MM.1S (cell line): ENCODE results near the gene LETM1.

Experiments used
- DNase-seq: peaks from one replicate; pipeline ENCODE4 v3.0.0-alpha.2; 2015
- H2AFZ ChIP-seq: fragments of 300-600 bp; sonication (generic); 2 replicates; pipeline ENCODE4 v1.6.0; 2016; ENCODE audit warnings: antibody characterized with exemption, low read length
- H3F3A ChIP-seq: fragments of 300-600 bp; sonication (generic); 2 replicates; pipeline ENCODE4 v1.6.1; 2016; ENCODE audit warnings: mild to moderate bottlenecking, antibody characterized with exemption, low read length, moderate library complexity, mixed read lengths; ENCODE audit not compliant: insufficient read depth
- H3K27ac ChIP-seq: fragments of 300-600 bp; sonication (generic); 2 replicates; pipeline ENCODE4 v1.5.1; 2016; ENCODE audit warnings: mild to moderate bottlenecking, low read length
- H3K27me3 ChIP-seq: fragments of 300-600 bp; sonication (generic); replicated peaks from 2 replicates; pipeline ENCODE4 v1.6.0; 2016; ENCODE audit warnings: low read length; ENCODE audit not compliant: insufficient read depth
- H3K36me3 ChIP-seq: fragments of 300-600 bp; sonication (generic); replicated peaks from 2 replicates; pipeline ENCODE4 v1.6.1; 2016; ENCODE audit warnings: mild to moderate bottlenecking, low read length, mixed read lengths; ENCODE audit not compliant: insufficient read depth
- H3K4me1 ChIP-seq: fragments of 300-600 bp; sonication (generic); 2 replicates; pipeline ENCODE4 v1.6.1; 2016; ENCODE audit warnings: low read length, mixed read lengths
- H3K4me2 ChIP-seq: fragments of 300-600 bp; sonication (generic); 2 replicates; pipeline ENCODE4 v1.6.0; 2016; ENCODE audit warnings: low read depth, low read length
- H3K4me3 ChIP-seq: fragments of 300-600 bp; sonication (generic); 2 replicates; pipeline ENCODE4 v1.5.1; 2016; ENCODE audit warnings: low read length, mixed read lengths
- H3K79me2 ChIP-seq: fragments of 300-600 bp; sonication (generic); 2 replicates; pipeline ENCODE4 v1.6.1; 2016; ENCODE audit warnings: mixed run types, low read length, mixed read lengths
- H3K9ac ChIP-seq: fragments of 300-600 bp; sonication (generic); 2 replicates; pipeline ENCODE4 v1.6.1; 2016; ENCODE audit warnings: low read length, mixed read lengths
- H3K9me2 ChIP-seq: fragments of 300-600 bp; sonication (generic); replicated peaks from 2 replicates; pipeline ENCODE4 v1.6.1; 2016; ENCODE audit warnings: mild to moderate bottlenecking, low read length, mixed read lengths; ENCODE audit not compliant: insufficient read depth
- H3K9me3 ChIP-seq: fragments of 300-600 bp; sonication (generic); replicated peaks from 2 replicates; pipeline ENCODE4 v1.6.1; 2016; ENCODE audit warnings: mild to moderate bottlenecking, low read length, mixed read lengths; ENCODE audit not compliant: insufficient read depth
- H4K20me1 ChIP-seq: fragments of 300-600 bp; sonication (generic); 2 replicates; pipeline ENCODE4 v1.6.1; 2016; ENCODE audit warnings: mild to moderate bottlenecking, low read length, moderate library complexity, mixed read lengths; ENCODE audit not compliant: insufficient read depth
- EZH2 ChIP-seq: fragments of 300-600 bp; sonication (generic); optimal IDR thresholded peaks from 2 replicates; pipeline ENCODE3; 2017; ENCODE audit warnings: low read depth, mild to moderate bottlenecking, antibody characterized with exemption, low read length, mixed read lengths
- EZH2phosphoT487 ChIP-seq: fragments of 300-600 bp; sonication (generic); IDR thresholded peaks from 2 replicates; pipeline ENCODE4 v1.6.1; 2018; ENCODE audit warnings: antibody characterized with exemption, low read length
- TF ChIP-seq, protein P1 (sequence below): fragments of 300-600 bp; sonication (generic); IDR thresholded peaks from 2 replicates; pipeline ENCODE4 v1.5.1; 2016; ENCODE audit warnings: antibody characterized with exemption, low read length, mixed read lengths

Gene LETM1

DNA sequence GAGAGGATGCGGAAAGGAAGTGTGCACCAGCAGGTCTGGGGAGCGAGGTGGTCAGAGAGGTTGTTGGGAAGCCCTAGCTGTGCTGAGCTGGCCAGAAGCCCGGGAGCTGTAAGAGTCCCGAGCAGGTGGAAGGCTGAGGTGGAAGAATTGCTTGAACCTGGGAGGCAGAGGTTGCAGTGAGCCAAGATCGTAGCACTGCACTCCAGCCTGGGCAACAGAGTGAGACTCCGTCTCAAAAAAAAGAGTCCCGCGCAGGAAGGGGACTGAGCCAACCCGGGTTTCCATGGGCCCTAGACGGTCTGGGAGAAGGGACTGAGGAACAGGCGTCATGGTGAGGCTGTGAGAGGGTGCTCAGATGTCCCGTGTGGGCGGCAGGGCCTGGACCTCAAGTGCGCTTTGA, 75.5 kb downstream of the LETM1 start:
- H3F3A ChIP-seq: no peaks in the 10 kb centered on the region
- TF ChIP-seq, protein P1, sequence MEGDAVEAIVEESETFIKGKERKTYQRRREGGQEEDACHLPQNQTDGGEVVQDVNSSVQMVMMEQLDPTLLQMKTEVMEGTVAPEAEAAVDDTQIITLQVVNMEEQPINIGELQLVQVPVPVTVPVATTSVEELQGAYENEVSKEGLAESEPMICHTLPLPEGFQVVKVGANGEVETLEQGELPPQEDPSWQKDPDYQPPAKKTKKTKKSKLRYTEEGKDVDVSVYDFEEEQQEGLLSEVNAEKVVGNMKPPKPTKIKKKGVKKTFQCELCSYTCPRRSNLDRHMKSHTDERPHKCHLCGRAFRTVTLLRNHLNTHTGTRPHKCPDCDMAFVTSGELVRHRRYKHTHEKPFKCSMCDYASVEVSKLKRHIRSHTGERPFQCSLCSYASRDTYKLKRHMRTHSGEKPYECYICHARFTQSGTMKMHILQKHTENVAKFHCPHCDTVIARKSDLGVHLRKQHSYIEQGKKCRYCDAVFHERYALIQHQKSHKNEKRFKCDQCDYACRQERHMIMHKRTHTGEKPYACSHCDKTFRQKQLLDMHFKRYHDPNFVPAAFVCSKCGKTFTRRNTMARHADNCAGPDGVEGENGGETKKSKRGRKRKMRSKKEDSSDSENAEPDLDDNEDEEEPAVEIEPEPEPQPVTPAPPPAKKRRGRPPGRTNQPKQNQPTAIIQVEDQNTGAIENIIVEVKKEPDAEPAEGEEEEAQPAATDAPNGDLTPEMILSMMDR: no peak
- TF ChIP-seq EZH2phosphoT487: no peak
- no peak for TF ChIP-seq EZH2
- peaks cover 92% of the 10 kb centered on the region for H3K27me3 ChIP-seq
- no peak overlapping the region for H3K27ac ChIP-seq
- H3K4me3 ChIP-seq: no peak overlapping the region
- no peak overlapping the region for H2AFZ ChIP-seq
- no peaks in the 10 kb centered on the region for H4K20me1 ChIP-seq
- H3K4me2 ChIP-seq: no peak overlapping the region
- no peaks in the 10 kb centered on the region for H3K9me2 ChIP-seq
- no peak overlapping the region for H3K9ac ChIP-seq
- no peak for DNase-seq
- no peaks in the 10 kb centered on the region for H3K4me1 ChIP-seq
- H3K79me2 ChIP-seq: no peaks in the 10 kb centered on the region
- no peaks in the 10 kb centered on the region for H3K9me3 ChIP-seq
- H3K36me3 ChIP-seq: no peaks in the 10 kb centered on the region

DNA sequence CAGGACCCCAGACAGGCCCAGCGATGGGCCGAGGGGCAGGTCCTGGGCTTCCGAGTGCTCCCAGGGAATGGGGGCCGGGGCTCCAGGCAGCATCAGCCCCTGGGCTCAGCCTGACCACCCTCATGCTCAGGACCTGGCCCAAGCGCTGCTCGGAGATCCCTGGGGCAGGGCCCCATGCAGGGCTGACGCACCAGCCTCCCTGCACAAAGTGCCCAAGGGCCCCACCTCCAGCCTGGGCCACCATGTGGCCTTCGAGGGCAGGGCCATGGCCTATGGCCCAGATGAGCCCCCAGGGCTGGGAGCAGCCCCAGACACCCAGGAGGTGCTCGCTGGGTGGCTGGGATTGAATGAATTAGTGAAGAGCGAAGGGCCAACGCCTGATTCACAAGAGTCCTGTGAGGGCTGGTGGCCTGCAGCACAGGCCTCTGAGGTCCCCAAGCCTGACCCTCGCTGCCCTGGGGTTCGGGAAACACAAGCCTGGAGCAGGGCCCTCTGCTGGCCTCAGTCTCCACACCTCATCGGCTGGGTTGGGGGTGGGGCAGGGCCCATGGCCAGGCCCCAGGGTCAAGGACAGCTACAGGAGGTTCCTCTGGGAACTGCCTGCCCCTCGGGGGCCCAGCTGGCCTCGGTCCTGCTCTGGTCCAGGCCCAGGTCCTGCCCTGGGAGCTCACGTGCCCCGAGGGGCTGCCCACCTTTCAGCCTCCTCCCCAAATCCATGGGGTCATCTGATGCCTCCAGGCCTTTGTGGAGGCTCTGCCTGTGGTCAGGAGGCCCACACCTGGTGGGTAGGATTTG, 76.2 kb downstream of the LETM1 start:
- no peaks in the 10 kb centered on the region for H3K36me3 ChIP-seq
- peaks cover 89% of the 10 kb centered on the region for H3K27me3 ChIP-seq
- H3F3A ChIP-seq: no peaks in the 10 kb centered on the region
- H3K9me3 ChIP-seq: no peaks in the 10 kb centered on the region
- no peak overlapping the region for H2AFZ ChIP-seq
- H3K27ac ChIP-seq: no peak overlapping the region
- H3K4me2 ChIP-seq: no peak overlapping the region
- H4K20me1 ChIP-seq: no peaks in the 10 kb centered on the region
- H3K4me3 ChIP-seq: no peak overlapping the region
- no peak overlapping the region for H3K9ac ChIP-seq
- no peaks in the 10 kb centered on the region for H3K79me2 ChIP-seq
- TF ChIP-seq, protein P1: no peak
- TF ChIP-seq EZH2 (no peak), EZH2phosphoT487 (no peak)
- no peak for DNase-seq
- no peaks in the 10 kb centered on the region for H3K9me2 ChIP-seq
- H3K4me1 ChIP-seq: no peaks in the 10 kb centered on the region

DNA sequence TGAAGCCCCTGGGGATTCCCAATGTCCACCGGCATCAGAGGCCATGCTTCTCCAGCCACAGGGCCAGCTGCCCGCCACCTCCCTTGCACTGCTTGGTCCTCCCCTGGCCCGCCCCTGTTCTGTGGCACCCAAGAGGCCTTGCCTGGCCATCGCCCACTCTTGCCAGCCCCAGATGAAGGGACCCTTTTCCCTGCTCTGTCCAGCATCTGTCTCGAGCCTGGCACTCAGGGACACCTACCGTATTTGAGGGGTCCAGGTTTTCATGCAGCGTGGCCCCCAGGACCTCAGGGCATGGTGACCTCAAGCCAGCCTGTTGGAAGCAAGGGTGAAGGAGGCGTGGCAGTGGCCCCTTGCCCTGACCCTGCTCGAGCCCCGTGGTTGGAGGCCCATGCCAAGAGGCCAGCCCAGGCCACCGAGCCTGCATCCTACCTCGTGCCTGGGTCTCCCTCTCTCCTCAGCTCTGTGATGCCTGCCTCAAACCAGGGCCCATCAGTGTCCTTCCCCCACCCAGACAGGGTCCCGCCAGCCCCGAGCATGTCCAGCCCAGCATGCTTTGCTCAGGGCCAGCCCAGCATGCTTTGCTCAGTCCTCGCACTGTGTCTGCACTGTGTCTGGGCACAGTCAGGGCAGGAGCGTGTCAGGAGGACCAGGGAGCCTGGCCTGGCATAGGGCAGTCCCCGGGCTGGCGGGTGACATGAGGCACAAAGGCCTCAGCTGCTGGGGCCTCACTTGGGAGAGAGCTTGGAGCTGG, 77.1 kb downstream of the LETM1 start:
- no peak for DNase-seq
- H2AFZ ChIP-seq: no peak overlapping the region
- no peak overlapping the region for H3K27ac ChIP-seq
- no peaks in the 10 kb centered on the region for H3K36me3 ChIP-seq
- no peak overlapping the region for H3K4me2 ChIP-seq
- H3F3A ChIP-seq: no peaks in the 10 kb centered on the region
- no peak overlapping the region for H3K4me3 ChIP-seq
- H3K27me3 ChIP-seq: peaks cover 89% of the 10 kb centered on the region
- H3K9me3 ChIP-seq: no peaks in the 10 kb centered on the region
- no peak for TF ChIP-seq EZH2
- no peak for TF ChIP-seq EZH2phosphoT487
- TF ChIP-seq, protein P1: no peak
- no peaks in the 10 kb centered on the region for H3K79me2 ChIP-seq
- H3K9ac ChIP-seq: no peak overlapping the region
- no peaks in the 10 kb centered on the region for H3K4me1 ChIP-seq
- no peaks in the 10 kb centered on the region for H3K9me2 ChIP-seq
- H4K20me1 ChIP-seq: no peaks in the 10 kb centered on the region
